Measurements from ENCODE around the gene CYB5D1.

GRCh38 chr17:7852919-7853690 is 4.7 kb upstream of the CYB5D1 start:
- TF ChIP-seq CTCF (IDR thresholded peaks at IDR 0.05) (no peak), POLR2A (IDR thresholded peaks at IDR 0.05) (no peak), POLR2AphosphoS5 (IDR thresholded peaks at IDR 0.05; ENCODE audit: insufficient read depth in 1 of 2, low read depth in 1 of 2) (no peak)

Measured in vagina (tissue), 2 donors.